Subcutaneous adipose tissue (tissue), 4 donors: ENCODE measurements around the gene C11orf24. TPM values are rescaled to one million over a fixed set of nuclear protein-coding genes. Genes with fewer than 3 reads are reported as not detected.

Experiments
- total RNA-seq, 4 donors: library from RNA; depleted of rRNA; stranded (reverse); fragments of >200 nt; gene quantifications; one replicate each; pipeline ENCODE4 v1.1.0, GENCODE V29; 2016
- TF ChIP-seq, protein P1 (sequence below): fragments of 450-650 bp; IDR thresholded peaks from one replicate; pipeline ENCODE4 v1.5.1; 2016; ENCODE audit warnings: low read depth, mild to moderate bottlenecking, control low read depth, antibody characterized with exemption, moderate library complexity

C11orf24 gene
- total RNA-seq, 4 donors from 2014 or later = 10.2 to 27.1 (median 20.2) TPM

- TF ChIP-seq, protein P1, sequence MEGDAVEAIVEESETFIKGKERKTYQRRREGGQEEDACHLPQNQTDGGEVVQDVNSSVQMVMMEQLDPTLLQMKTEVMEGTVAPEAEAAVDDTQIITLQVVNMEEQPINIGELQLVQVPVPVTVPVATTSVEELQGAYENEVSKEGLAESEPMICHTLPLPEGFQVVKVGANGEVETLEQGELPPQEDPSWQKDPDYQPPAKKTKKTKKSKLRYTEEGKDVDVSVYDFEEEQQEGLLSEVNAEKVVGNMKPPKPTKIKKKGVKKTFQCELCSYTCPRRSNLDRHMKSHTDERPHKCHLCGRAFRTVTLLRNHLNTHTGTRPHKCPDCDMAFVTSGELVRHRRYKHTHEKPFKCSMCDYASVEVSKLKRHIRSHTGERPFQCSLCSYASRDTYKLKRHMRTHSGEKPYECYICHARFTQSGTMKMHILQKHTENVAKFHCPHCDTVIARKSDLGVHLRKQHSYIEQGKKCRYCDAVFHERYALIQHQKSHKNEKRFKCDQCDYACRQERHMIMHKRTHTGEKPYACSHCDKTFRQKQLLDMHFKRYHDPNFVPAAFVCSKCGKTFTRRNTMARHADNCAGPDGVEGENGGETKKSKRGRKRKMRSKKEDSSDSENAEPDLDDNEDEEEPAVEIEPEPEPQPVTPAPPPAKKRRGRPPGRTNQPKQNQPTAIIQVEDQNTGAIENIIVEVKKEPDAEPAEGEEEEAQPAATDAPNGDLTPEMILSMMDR = no peak
Measured at GRCh38 chr11:68312117-68312779, 40.5 kb upstream of the C11orf24 start, which contains the start of gene LRP5. LRP5 (plus strand) TSS chr11:68312591; CDS start chr11:68312715, 124 bp downstream.

- TF ChIP-seq, protein P1 = no peak
Measured at GRCh38 chr11:68311160-68312116, 39.7 kb upstream of the C11orf24 start.

GRCh38 chr11:68309621-68310185, 37.9 kb upstream of the C11orf24 start:
- TF ChIP-seq, protein P1 = no peak

- TF ChIP-seq, protein P1 = no peak
Measured at GRCh38 chr11:68308068-68308467, 36.3 kb upstream of the C11orf24 start.

GRCh38 chr11:68306636-68307035, 34.9 kb upstream of the C11orf24 start:
- TF ChIP-seq, protein P1 = no peak

GRCh38 chr11:68303982-68304780, 32.4 kb upstream of the C11orf24 start:
- TF ChIP-seq, protein P1 = no peak
